Endothelial cell of umbilical vein (primary cell): ENCODE results near the gene DUOXA1. TPM values are rescaled to one million over a fixed set of nuclear protein-coding genes. Genes with fewer than 3 reads are reported as not detected.

Source experiments
- BruUV-seq: library from RNA; stranded (reverse); fragments of 400-500 nt; replicated peaks from 2 replicates; lab custom pipeline; 2021; lab: Mats Ljungman, UMichigan
- CTCF ChIA-PET: fragments of 300-600, 350-600 bp; sonication (Branson Sonifier 250); formaldehyde crosslinking; loops from one replicate; lab custom pipeline; 2021; ENCODE audit warnings: antibody characterized with exemption, inconsistent platforms; lab: Charles Lee
- POLR2A ChIA-PET: fragments of 300-600, 350-600 bp; sonication (Branson Sonifier 250); formaldehyde crosslinking; loops from one replicate; lab custom pipeline; 2021; ENCODE audit warnings: antibody characterized with exemption, inconsistent platforms; lab: Charles Lee
- DNase-seq: peaks from one replicate; pipeline ENCODE4 v3.0.0-alpha.2; 2011; ENCODE audit warnings: low read depth, low spot score
- FAIRE-seq: peaks from 2 replicates; lab custom pipeline; 2011; peaks lifted over from hg19 to GRCh38; lab: Jason Lieb, UNC
- H2AFZ ChIP-seq: 2 replicates; pipeline ENCODE4 v1.6.0; 2012; ENCODE audit warnings: low read depth, low read length, control low read depth, inconsistent platforms
- H3K27ac ChIP-seq: 2 replicates; pipeline ENCODE4 v1.5.1; 2011; ENCODE audit warnings: low read depth, mild to moderate bottlenecking, control low read depth, low read length, moderate library complexity; ENCODE audit not compliant: insufficient read depth
- H3K27me3 ChIP-seq, 2 experiments: 2 replicates each; pipeline versions ENCODE4 v1.6.0 to v1.6.1; 2011; ENCODE audit warnings: low read length in 2 of 2, mixed read lengths in 1 of 2; ENCODE audit not compliant: control insufficient read depth in 2 of 2, insufficient read depth in 2 of 2
- H3K36me3 ChIP-seq, 2 experiments: 2 replicates in 1 of 2; 3 replicates in 1 of 2; pipeline ENCODE4 v1.5.1; 2011; ENCODE audit warnings: low read length in 2 of 2, mild to moderate bottlenecking in 1 of 2, moderate library complexity in 1 of 2; ENCODE audit not compliant: control insufficient read depth in 2 of 2, insufficient read depth in 2 of 2; ENCODE audit errors: extremely low read depth in 1 of 2
- H3K4me1 ChIP-seq: 3 replicates; pipeline ENCODE4 v1.5.1; 2011; ENCODE audit warnings: mild to moderate bottlenecking, low read length; ENCODE audit not compliant: control insufficient read depth, insufficient read depth; ENCODE audit errors: extremely low read depth
- H3K4me2 ChIP-seq: 2 replicates; pipeline ENCODE4 v1.6.1; 2011; ENCODE audit warnings: low read length, control low read depth, mixed read lengths; ENCODE audit not compliant: insufficient read depth
- H3K4me3 ChIP-seq, 3 experiments: fragments of 200-600 bp in 1 of 3; sonication (generic), shearing (Covaris generic) in 1 of 3; replicated peaks in 1 of 3; 2 replicates each; pipeline ENCODE4 v1.5.1; 2011 to 2016; ENCODE audit warnings: control low read depth in 3 of 3, low read length in 3 of 3, mild to moderate bottlenecking in 2 of 3, inconsistent platforms in 1 of 3, low read depth in 1 of 3, moderate library complexity in 1 of 3; ENCODE audit not compliant: insufficient read depth in 1 of 3
- H3K79me2 ChIP-seq: 2 replicates; pipeline ENCODE4 v1.6.0; 2012; ENCODE audit warnings: low read length, inconsistent platforms; ENCODE audit not compliant: control insufficient read depth, insufficient read depth
- H3K9ac ChIP-seq: replicated peaks from 2 replicates; pipeline ENCODE3; 2011; ENCODE audit warnings: low read length, control low read depth; ENCODE audit not compliant: insufficient read depth; ENCODE audit errors: extremely low read depth
- H3K9me1 ChIP-seq: replicated peaks from 3 replicates; pipeline ENCODE4 v1.6.0; 2011; ENCODE audit warnings: mild to moderate bottlenecking, low read length; ENCODE audit not compliant: control insufficient read depth, insufficient read depth; ENCODE audit errors: extremely low read depth
- H3K9me3 ChIP-seq: replicated peaks from 2 replicates; pipeline ENCODE4 v1.5.1; 2012; ENCODE audit warnings: low read length, inconsistent platforms; ENCODE audit not compliant: control insufficient read depth, insufficient read depth
- H4K20me1 ChIP-seq: replicated peaks from 2 replicates; pipeline ENCODE3; 2011; ENCODE audit warnings: mild to moderate bottlenecking, low read length; ENCODE audit not compliant: control insufficient read depth, insufficient read depth; ENCODE audit errors: extremely low read depth
- CTCF ChIP-seq, 2 donors: IDR thresholded peaks; 1 replicate in 1 of 2; 2 replicates in 1 of 2; pipeline ENCODE4 v1.5.1; 2011; ENCODE audit warnings: low read length in 2 of 2, mild to moderate bottlenecking in 2 of 2, moderate library complexity in 2 of 2, control low read depth in 1 of 2, inconsistent platforms in 1 of 2, low read depth in 1 of 2; ENCODE audit not compliant: insufficient read depth in 1 of 2; ENCODE audit errors: extremely low read depth in 1 of 2
- EZH2 ChIP-seq: IDR thresholded peaks from 2 replicates; pipeline ENCODE4 v1.6.1; 2012; ENCODE audit warnings: borderline replicate concordance, low read depth, mild to moderate bottlenecking, moderate library complexity, low read length, inconsistent platforms; ENCODE audit not compliant: severe bottlenecking
- FOS ChIP-seq: IDR thresholded peaks from 2 replicates; pipeline ENCODE4 v1.6.1; 2011; ENCODE audit warnings: mild to moderate bottlenecking, low read length, moderate library complexity, borderline replicate concordance; ENCODE audit not compliant: insufficient read depth
- GATA2 ChIP-seq: IDR thresholded peaks from 2 replicates; pipeline ENCODE4 v1.7.0; 2011; ENCODE audit warnings: low read depth, mild to moderate bottlenecking, moderate library complexity, mixed read lengths, low read length; ENCODE audit not compliant: insufficient read length, insufficient read depth
- JUN ChIP-seq: IDR thresholded peaks from 2 replicates; pipeline ENCODE4 v1.6.1; 2011; ENCODE audit warnings: borderline replicate concordance, low read depth; ENCODE audit not compliant: insufficient read length, insufficient read depth
- MYC ChIP-seq: IDR thresholded peaks from one replicate; pipeline ENCODE4 v1.6.1; 2011; ENCODE audit warnings: mild to moderate bottlenecking, low read depth, low read length
- POLR2A ChIP-seq: IDR thresholded peaks from 2 replicates; pipeline ENCODE4 v1.6.1; 2012; ENCODE audit warnings: low read depth, mild to moderate bottlenecking, control low read depth, low read length
- POLR2AphosphoS5 ChIP-seq: IDR thresholded peaks from 2 replicates; pipeline ENCODE4 v1.6.1; 2012; ENCODE audit warnings: low read depth, mild to moderate bottlenecking, control low read depth, low read length, moderate library complexity; ENCODE audit not compliant: insufficient read depth
- dilution Hi-C: fragments of 300-500 bp; cut with MboI; formaldehyde crosslinking; loops from one replicate; pipeline ENCODE4 v1.15.0; 2019; ENCODE audit warnings: low sequenced_read_pairs; ENCODE audit not compliant: extremely low pct_ligation_motif_present
- intact Hi-C: fragments of 100-400 bp; cut with micrococcal nuclease; formaldehyde crosslinking; loops from one replicate; pipeline ENCODE4 v1.10.0; 2022
- polyA plus RNA-seq, 4 experiments: library from polyadenylated mRNA; depleted of rRNA in 3 of 4; stranded (reverse) in 3 of 4; unstranded in 1 of 4; fragments of >200 nt; gene quantifications; 2 replicates each; pipeline versions ENCODE4 v1.2.1 to v1.2.3, GENCODE V29; 2011 to 2012; ENCODE audit warnings: missing spikeins in 1 of 4
- total RNA-seq: library from RNA; stranded (reverse); gene quantifications from 2 replicates; pipeline ENCODE4 v1.2.3, GENCODE V29; 2021
- TF ChIP-seq, protein P1 (sequence below): IDR thresholded peaks from 2 replicates; pipeline ENCODE4 v1.6.1; 2011; ENCODE audit not compliant: insufficient read depth, insufficient read length

Gene DUOXA1
- total and polyA plus RNA-seq, 2 donors (not counting 3 experiments of a cell fraction or from before 2014, with no cell fraction given), result 0.07 TPM; not detected in 1

- Histone ChIP-seq H3K27ac (no peak overlapping the region), H2AFZ (no peak overlapping the region), H3K9me3 (no peaks in the 10 kb centered on the region), H3K27me3 (peaks cover 74 to 88% of the 10 kb centered on the region in 2 experiments), H3K4me2 (no peak overlapping the region), H3K9me1 (no peaks in the 10 kb centered on the region), H4K20me1 (no peaks in the 10 kb centered on the region), H3K4me3 (no peak overlapping the region), H3K36me3 (no peaks in the 10 kb centered on the region), H3K9ac (no peak overlapping the region), H3K79me2 (no peaks in the 10 kb centered on the region), H3K4me1 (no peaks in the 10 kb centered on the region)
- POLR2A ChIA-PET, result no interaction called here
- TF ChIP-seq, protein P1, sequence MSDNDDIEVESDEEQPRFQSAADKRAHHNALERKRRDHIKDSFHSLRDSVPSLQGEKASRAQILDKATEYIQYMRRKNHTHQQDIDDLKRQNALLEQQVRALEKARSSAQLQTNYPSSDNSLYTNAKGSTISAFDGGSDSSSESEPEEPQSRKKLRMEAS, result no peak
- no peak for TF ChIP-seq POLR2AphosphoS5
- TF ChIP-seq GATA2, result no peak
- TF ChIP-seq MYC, result no peak
- TF ChIP-seq POLR2A, result no peak
- no peak for TF ChIP-seq CTCF (IDR thresholded peaks at IDR 0.05; ENCODE audit: extremely low read depth in 1 of 2, insufficient read depth in 1 of 2, low read depth in 1 of 2, low read length in 2 of 2)
- TF ChIP-seq FOS, result no peak
- TF ChIP-seq JUN, result no peak
- no peak for TF ChIP-seq EZH2
- DNase-seq, result no peak
- FAIRE-seq, result no peak
- intact Hi-C loops (no loop called here), dilution Hi-C loops (no loop called here)
- CTCF ChIA-PET, result interaction anchor here (1.0 to 2.7 kb wide), 3 partner anchors 8 to 13 kb away, joined by 3 to 17 read pairs (median 3); no protein-coding TSS in a partner anchor
- no TSS peak for BruUV-seq
Measured at GRCh38 chr15:45131510-45131909, 1.8 kb upstream of the DUOXA1 start.
